Panc1 (cell line): ENCODE data around the gene CCDC191.

Experiments
- POLR2AphosphoS5 ChIP-seq: IDR thresholded peaks from 2 replicates; pipeline ENCODE4 v1.6.1; 2012; ENCODE audit warnings: mild to moderate bottlenecking, low read depth, low read length, moderate library complexity
- SIN3A ChIP-seq: IDR thresholded peaks from 2 replicates; pipeline ENCODE4 v1.6.1; 2012; ENCODE audit warnings: low read depth, mild to moderate bottlenecking, low read length, moderate library complexity, borderline replicate concordance; ENCODE audit not compliant: insufficient read depth
- TCF7L2 ChIP-seq: IDR thresholded peaks from 2 replicates; pipeline ENCODE4 v1.6.1; 2011; ENCODE audit warnings: mild to moderate bottlenecking, low read depth, low read length, inconsistent platforms
- TF ChIP-seq, protein P1 (sequence below): fragments of 450-650 bp; IDR thresholded peaks from 2 replicates; pipeline ENCODE4 v1.5.1; 2017; ENCODE audit warnings: mild to moderate bottlenecking
- TF ChIP-seq, protein P2 (sequence below), 2 experiments: IDR thresholded peaks; 2 replicates each; pipeline ENCODE4 v1.6.1; 2011 to 2012; ENCODE audit warnings: low read depth in 2 of 2, control low read depth in 1 of 2, low read length in 1 of 2, mild to moderate bottlenecking in 1 of 2, moderate library complexity in 1 of 2; ENCODE audit not compliant: insufficient read depth in 1 of 2

DNA sequence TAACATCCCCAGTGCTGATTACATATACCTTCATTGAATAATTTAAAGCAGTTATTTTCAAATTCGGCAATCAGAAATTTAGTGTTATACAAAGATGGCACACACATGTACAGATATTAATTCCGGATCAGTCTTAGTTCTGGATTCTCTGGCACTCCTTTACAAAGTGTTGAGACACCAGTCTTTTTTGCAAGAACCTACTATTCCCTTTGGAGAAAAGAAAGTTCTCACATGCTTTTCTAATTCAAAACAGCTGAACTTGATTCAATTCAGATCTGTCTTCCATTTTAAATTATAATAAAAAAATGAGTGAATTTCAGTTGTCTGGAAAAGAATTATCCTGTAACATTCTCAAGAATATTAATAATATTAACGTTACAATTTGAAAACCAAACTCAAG, 20.4 kb downstream of the CCDC191 start:
- TF ChIP-seq, protein P1, sequence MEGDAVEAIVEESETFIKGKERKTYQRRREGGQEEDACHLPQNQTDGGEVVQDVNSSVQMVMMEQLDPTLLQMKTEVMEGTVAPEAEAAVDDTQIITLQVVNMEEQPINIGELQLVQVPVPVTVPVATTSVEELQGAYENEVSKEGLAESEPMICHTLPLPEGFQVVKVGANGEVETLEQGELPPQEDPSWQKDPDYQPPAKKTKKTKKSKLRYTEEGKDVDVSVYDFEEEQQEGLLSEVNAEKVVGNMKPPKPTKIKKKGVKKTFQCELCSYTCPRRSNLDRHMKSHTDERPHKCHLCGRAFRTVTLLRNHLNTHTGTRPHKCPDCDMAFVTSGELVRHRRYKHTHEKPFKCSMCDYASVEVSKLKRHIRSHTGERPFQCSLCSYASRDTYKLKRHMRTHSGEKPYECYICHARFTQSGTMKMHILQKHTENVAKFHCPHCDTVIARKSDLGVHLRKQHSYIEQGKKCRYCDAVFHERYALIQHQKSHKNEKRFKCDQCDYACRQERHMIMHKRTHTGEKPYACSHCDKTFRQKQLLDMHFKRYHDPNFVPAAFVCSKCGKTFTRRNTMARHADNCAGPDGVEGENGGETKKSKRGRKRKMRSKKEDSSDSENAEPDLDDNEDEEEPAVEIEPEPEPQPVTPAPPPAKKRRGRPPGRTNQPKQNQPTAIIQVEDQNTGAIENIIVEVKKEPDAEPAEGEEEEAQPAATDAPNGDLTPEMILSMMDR = no peak
- TF ChIP-seq, protein P2, sequence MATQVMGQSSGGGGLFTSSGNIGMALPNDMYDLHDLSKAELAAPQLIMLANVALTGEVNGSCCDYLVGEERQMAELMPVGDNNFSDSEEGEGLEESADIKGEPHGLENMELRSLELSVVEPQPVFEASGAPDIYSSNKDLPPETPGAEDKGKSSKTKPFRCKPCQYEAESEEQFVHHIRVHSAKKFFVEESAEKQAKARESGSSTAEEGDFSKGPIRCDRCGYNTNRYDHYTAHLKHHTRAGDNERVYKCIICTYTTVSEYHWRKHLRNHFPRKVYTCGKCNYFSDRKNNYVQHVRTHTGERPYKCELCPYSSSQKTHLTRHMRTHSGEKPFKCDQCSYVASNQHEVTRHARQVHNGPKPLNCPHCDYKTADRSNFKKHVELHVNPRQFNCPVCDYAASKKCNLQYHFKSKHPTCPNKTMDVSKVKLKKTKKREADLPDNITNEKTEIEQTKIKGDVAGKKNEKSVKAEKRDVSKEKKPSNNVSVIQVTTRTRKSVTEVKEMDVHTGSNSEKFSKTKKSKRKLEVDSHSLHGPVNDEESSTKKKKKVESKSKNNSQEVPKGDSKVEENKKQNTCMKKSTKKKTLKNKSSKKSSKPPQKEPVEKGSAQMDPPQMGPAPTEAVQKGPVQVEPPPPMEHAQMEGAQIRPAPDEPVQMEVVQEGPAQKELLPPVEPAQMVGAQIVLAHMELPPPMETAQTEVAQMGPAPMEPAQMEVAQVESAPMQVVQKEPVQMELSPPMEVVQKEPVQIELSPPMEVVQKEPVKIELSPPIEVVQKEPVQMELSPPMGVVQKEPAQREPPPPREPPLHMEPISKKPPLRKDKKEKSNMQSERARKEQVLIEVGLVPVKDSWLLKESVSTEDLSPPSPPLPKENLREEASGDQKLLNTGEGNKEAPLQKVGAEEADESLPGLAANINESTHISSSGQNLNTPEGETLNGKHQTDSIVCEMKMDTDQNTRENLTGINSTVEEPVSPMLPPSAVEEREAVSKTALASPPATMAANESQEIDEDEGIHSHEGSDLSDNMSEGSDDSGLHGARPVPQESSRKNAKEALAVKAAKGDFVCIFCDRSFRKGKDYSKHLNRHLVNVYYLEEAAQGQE (IDR thresholded peaks at IDR 0.05; ENCODE audit: insufficient read depth in 1 of 2, low read depth in 2 of 2, low read length in 1 of 2) = no peak
- TF ChIP-seq TCF7L2 (no peak), POLR2AphosphoS5 (no peak), SIN3A (no peak)
